ENCODE measurements around the gene MYOZ1. TPM values are rescaled to one million over a fixed set of nuclear protein-coding genes. Genes with fewer than 3 reads are reported as not detected.

The MYOZ1 gene
- total and polyA plus RNA-seq, 2 of the 4 experiments (the other 2 are of a cell fraction): 0.18 to 0.29 TPM

GRCh38 chr10:73639286-73639685, 2.0 kb downstream of the MYOZ1 start:
- no TSS peak for BruUV-seq (replicated peaks)
- H3K27me3 ChIP-seq (ENCODE audit: control insufficient read depth, insufficient read depth, low read length): peaks cover 10% of the 10 kb centered on the region; the same call in 1 of the 2 replicates
- no peak overlapping the region for H3K9ac ChIP-seq (ENCODE audit: low read depth, low read length)
- intact Hi-C loops (cut with micrococcal nuclease): no loop called here
- H3K23ac ChIP-seq (ENCODE audit: low read depth, low read length): no peak overlapping the region
- DNase-seq (no peak), ATAC-seq (ENCODE audit: low read depth) (no peak)
- no peak overlapping the region for H4K5ac ChIP-seq (ENCODE audit: low read depth, low read length)
- H3K4me1 ChIP-seq (ENCODE audit: control insufficient read depth, insufficient read depth, low read length): no peaks in the 10 kb centered on the region; the same call in 1 of the 2 replicates
- H4K20me1 ChIP-seq (ENCODE audit: insufficient read depth, low read length): no peaks in the 10 kb centered on the region
- no peaks in the 10 kb centered on the region for H3K9me1 ChIP-seq (ENCODE audit: insufficient read depth, low read length)
- ChIA-PET POLR2A (ENCODE audit: unreplicated experiment) (interaction anchor here (1.6 kb wide), 1 partner anchor 14 kb away, joined by 4 read pairs; no protein-coding TSS in a partner anchor), CTCF (no interaction called here)
- dilution Hi-C loops (cut with HindIII; ENCODE audit: low sequenced_read_pairs, unreplicated experiment): no loop called here
- no peak overlapping the region for H2AFZ ChIP-seq (replicated peaks; ENCODE audit: low read length, poor library complexity)
- in situ Hi-C loops (cut with MboI; ENCODE audit: low sequenced_read_pairs): loop anchor here (25.0 kb wide), 1 partner anchor 377 kb away; the partner anchor contains the start of gene MRPS16
- H2BK15ac ChIP-seq (ENCODE audit: low read depth, low read length): no peak overlapping the region
- H2BK5ac ChIP-seq (ENCODE audit: low read depth, low read length, poor library complexity, severe bottlenecking): no peak overlapping the region
- H3K4ac ChIP-seq (ENCODE audit: low read depth, low read length): no peak overlapping the region
- no peak overlapping the region for H3K56ac ChIP-seq (ENCODE audit: extremely low read depth, insufficient read depth, low read length)
- H3K9me3 ChIP-seq (ENCODE audit: control insufficient read depth, insufficient read depth, low read length): no peaks in the 10 kb centered on the region
- H3K4me3 ChIP-seq (ENCODE audit: insufficient read depth, low read depth, low read length): no peak overlapping the region
- H4K91ac ChIP-seq (ENCODE audit: insufficient read depth, low read depth, low read length): no peak overlapping the region
- no peak overlapping the region for H3K18ac ChIP-seq (ENCODE audit: low read depth, low read length)
- H3K27ac ChIP-seq (ENCODE audit: insufficient read depth, low read length): no peak overlapping the region
- H4K8ac ChIP-seq (ENCODE audit: low read depth in 2 of 2, low read length in 2 of 2): no peak overlapping the region
- no peak overlapping the region for H3K4me2 ChIP-seq (ENCODE audit: low read depth, low read length)
- no peak overlapping the region for H2BK120ac ChIP-seq (ENCODE audit: low read depth, low read length)
- H2AK9ac ChIP-seq (replicated peaks; ENCODE audit: low read depth, low read length, poor library complexity): no peak overlapping the region
- no peak overlapping the region for H2AK5ac ChIP-seq (ENCODE audit: low read depth, low read length)
- H3K14ac ChIP-seq (replicated peaks; ENCODE audit: low read depth, low read length): no peak overlapping the region
- no peaks in the 10 kb centered on the region for H3K79me1 ChIP-seq (ENCODE audit: low read depth in 1 of 2, low read length in 2 of 2)
- H2BK20ac ChIP-seq (ENCODE audit: low read depth, low read length): no peak overlapping the region
- no CpG with 5 or more reads among the region's 3 CpGs for WGBS, 2 experiments (ENCODE audit: extremely low coverage in 2 of 2, insufficient read length in 1 of 2)
- TF ChIP-seq RCOR1 (IDR thresholded peaks at IDR 0.05; ENCODE audit: insufficient replicate concordance, low read length): no peak
- no peak for TF ChIP-seq ELK1 (IDR thresholded peaks at IDR 0.05; ENCODE audit: borderline replicate concordance, low read depth, low read length)
- no peak for TF ChIP-seq POLR2A (IDR thresholded peaks at IDR 0.05; ENCODE audit: low read depth, low read length)
- no peak for TF ChIP-seq FOS (IDR thresholded peaks at IDR 0.05; ENCODE audit: low read depth, low read length)
- TF ChIP-seq CEBPB (IDR thresholded peaks at IDR 0.05; ENCODE audit: low read depth, low read length): no peak
- no peak for TF ChIP-seq USF2 (IDR thresholded peaks at IDR 0.05; ENCODE audit: low read depth, low read length)
- TF ChIP-seq NFE2L2 (IDR thresholded peaks at IDR 0.05; ENCODE audit: low read depth, low read length): no peak
- TF ChIP-seq CHD1 (IDR thresholded peaks at IDR 0.05; ENCODE audit: low read depth, low read length): no peak
- TF ChIP-seq SMC3 (IDR thresholded peaks at IDR 0.05; ENCODE audit: low read depth, low read length): no peak
- TF ChIP-seq RAD21 (IDR thresholded peaks at IDR 0.05; ENCODE audit: low read length): no peak
- TF ChIP-seq BHLHE40 (IDR thresholded peaks at IDR 0.05; ENCODE audit: low read depth, low read length): no peak
- TF ChIP-seq MAFK (IDR thresholded peaks at IDR 0.05; ENCODE audit: low read depth, low read length): no peak
- no peaks in the 10 kb centered on the region for H3K36me3 ChIP-seq (ENCODE audit: control insufficient read depth, insufficient read depth, low read length)

Data from IMR-90 (cell line).